ENCODE measurements around the gene FRS2. TPM values are rescaled to one million over a fixed set of nuclear protein-coding genes. Genes with fewer than 3 reads are reported as not detected.

Gene FRS2
- total RNA-seq, 4 donors from 2014 or later: 46.6 to 64.7 (median 55.6) TPM

DNA sequence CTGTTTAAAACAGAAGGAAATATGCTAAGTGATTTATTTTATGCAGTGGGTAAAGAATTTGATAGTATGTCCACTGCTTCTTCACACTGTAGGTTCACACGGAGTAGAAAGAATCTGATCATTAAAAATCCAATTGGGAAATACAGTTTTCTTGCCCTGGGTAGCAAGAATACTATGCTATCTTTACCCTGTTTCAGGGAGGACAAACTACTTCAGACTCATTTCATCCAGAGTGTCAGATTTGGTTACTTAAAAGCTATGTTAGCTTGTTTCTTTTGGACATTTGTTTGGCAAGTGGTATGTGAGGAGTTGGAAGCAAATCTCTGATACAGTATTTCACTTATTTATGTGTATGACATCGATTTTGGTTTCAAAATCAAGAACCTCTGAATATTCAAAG is 4.3 kb downstream of the FRS2 start:
- no peak for TF ChIP-seq CTCF (IDR thresholded peaks at IDR 0.05; ENCODE audit: low read depth)

- no peak for TF ChIP-seq CTCF (IDR thresholded peaks at IDR 0.05; ENCODE audit: low read depth)
Measured at GRCh38 chr12:69475237-69475975, 5.2 kb downstream of the FRS2 start.

DNA sequence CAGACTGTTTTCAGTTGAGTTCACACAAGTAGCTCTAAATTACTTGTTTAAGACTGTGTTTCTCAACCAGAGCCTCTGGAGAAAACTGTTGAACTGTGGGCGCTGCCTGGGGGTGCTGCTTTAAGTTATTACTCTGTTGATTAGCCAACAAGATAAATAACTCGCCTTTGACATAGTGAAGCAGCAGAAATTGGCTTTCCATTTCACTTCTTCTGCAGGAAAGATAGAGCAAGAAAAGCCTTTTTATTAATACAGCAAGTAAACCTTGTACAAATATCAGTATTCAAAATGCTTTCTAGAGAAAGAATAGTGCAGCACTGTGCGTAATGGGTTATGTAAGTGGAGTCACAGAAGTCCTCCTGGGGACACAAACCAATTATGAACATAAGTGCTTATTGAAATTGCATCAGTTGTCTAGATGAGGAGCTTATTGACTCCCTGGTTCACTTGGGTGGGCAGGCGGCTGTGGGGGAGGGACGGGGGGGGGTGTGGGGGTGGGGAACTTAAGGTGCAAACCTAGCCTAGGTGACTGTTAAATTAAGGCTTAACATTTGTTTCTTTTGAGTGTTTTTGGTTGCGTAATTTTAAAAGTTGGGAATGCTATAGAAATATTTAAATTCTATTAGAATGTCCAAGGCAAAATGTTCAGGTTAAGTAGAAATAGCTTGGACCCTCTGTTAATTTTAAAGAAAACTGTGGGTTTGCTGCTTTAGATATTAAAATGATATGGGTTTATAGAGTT is 6.3 kb downstream of the FRS2 start:
- no peak for TF ChIP-seq CTCF (IDR thresholded peaks at IDR 0.05; ENCODE audit: low read depth)

- TF ChIP-seq CTCF (IDR thresholded peaks at IDR 0.05; ENCODE audit: low read depth): no peak
Measured at GRCh38 chr12:69479675-69480074, 9.5 kb downstream of the FRS2 start.

DNA sequence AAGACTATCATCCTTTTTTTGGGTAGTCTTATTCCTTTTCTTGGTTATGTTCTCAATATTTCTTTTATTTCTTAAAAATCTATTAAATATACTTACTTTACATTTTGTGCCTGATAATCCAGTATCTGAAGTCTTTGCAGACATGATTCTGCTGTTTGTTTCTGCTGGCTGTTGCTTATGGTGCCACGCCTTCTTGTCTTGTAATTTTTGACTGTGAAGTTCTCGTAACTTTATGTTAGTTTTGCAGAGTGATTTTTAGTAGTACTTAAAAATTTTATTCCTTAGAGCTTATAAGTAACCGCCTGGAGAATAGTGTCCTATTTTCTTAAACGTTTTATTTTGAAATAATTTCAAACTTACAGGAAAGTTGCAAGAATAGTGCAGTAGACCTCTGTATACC is 10.5 kb downstream of the FRS2 start:
- no peak for TF ChIP-seq CTCF (IDR thresholded peaks at IDR 0.05; ENCODE audit: low read depth)

DNA sequence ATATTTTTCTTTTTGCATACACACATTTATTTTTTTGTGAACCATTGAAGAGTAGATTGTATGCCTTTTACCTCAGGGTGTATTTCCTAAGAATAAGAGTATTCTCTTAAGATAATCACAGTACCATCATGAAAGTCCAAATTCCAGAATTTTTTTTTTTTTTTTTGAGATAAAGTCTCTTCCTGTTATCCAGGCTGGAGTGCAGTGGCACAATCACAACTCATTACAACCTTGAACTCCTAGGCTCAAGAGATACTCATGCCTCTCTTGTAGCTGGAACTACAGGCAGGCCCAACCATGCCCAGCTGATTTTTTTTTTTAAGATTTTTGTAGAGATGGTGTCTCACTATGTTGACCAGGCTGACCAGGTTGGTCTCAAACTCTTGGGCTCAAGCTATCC is 10.9 kb downstream of the FRS2 start:
- TF ChIP-seq CTCF (IDR thresholded peaks at IDR 0.05; ENCODE audit: low read depth): no peak

- no peak for TF ChIP-seq CTCF (IDR thresholded peaks at IDR 0.05; ENCODE audit: low read depth)
Measured at GRCh38 chr12:69483700-69484099, 13.5 kb downstream of the FRS2 start.
